GM12878 (cell line): ENCODE data around the gene BBS4. TPM values are rescaled to one million over a fixed set of nuclear protein-coding genes. Genes with fewer than 3 reads are reported as not detected.

ENCODE experiments used
- ATAC-seq: fragments of 200-7000 bp; cut with Tn5 transposase; 3 replicates; pipeline ENCODE4 v1.9.1; 2020; ENCODE audit warnings: mild to moderate bottlenecking, moderate library complexity
- BruUV-seq: library from RNA; stranded (reverse); fragments of 400-500 nt; replicated peaks from 2 replicates; lab custom pipeline; 2021; lab: Mats Ljungman, UMichigan
- CTCF ChIA-PET: fragments of 300-600 bp; sonication (Branson Sonifier 250); formaldehyde crosslinking; extraction: SDS; loops from one replicate; lab custom pipeline; 2021; ENCODE audit warnings: inconsistent platforms; lab: Yijun Ruan, JAX
- POLR2A ChIA-PET: fragments of 350-600 bp; formaldehyde crosslinking; extraction: SDS; loops from one replicate; lab custom pipeline; 2021; ENCODE audit warnings: inconsistent platforms; lab: Charles Lee
- RAD21 ChIA-PET: fragments of 300-600 bp; sonication (Branson Sonifier 250); formaldehyde crosslinking; loops from one replicate; lab custom pipeline; 2023; ENCODE audit warnings: antibody characterized with exemption; ENCODE audit not compliant: unreplicated experiment; lab: Charles Lee
- SMC1A ChIA-PET: fragments of 300-600 bp; sonication (Branson Sonifier 250); formaldehyde crosslinking; loops from one replicate; lab custom pipeline; 2023; ENCODE audit not compliant: unreplicated experiment, uncharacterized antibody; lab: Charles Lee
- DNase-seq: peaks from one replicate; pipeline ENCODE4 v3.0.0-alpha.2; 2011; ENCODE audit warnings: low read depth, low spot score
- FAIRE-seq: peaks from 3 replicates; lab custom pipeline; 2011; peaks lifted over from hg19 to GRCh38; lab: Jason Lieb, UNC
- H2AFZ ChIP-seq: 2 replicates; pipeline ENCODE4 v1.6.0; 2011; ENCODE audit warnings: low read depth, low read length, control low read depth; ENCODE audit not compliant: control insufficient read depth
- H3K27ac ChIP-seq: 2 replicates; pipeline ENCODE4 v1.5.1; 2011; ENCODE audit warnings: control low read depth; ENCODE audit not compliant: control insufficient read depth, insufficient read depth
- H3K27me3 ChIP-seq, 2 experiments: replicated peaks in 1 of 2; 2 replicates each; pipeline versions ENCODE4 v1.6.0 to v1.6.1; 2011; ENCODE audit warnings: low read length in 1 of 2; ENCODE audit not compliant: control insufficient read depth in 2 of 2, insufficient read depth in 2 of 2
- H3K36me3 ChIP-seq, 2 experiments: 2 replicates each; pipeline ENCODE4 v1.5.1; 2011; ENCODE audit warnings: low read length in 1 of 2; ENCODE audit not compliant: control insufficient read depth in 2 of 2, insufficient read depth in 2 of 2
- H3K4me1 ChIP-seq: 2 replicates; pipeline ENCODE4 v1.6.1; 2011; ENCODE audit warnings: mild to moderate bottlenecking, low read length, moderate library complexity, mixed read lengths; ENCODE audit not compliant: control insufficient read depth, insufficient read depth
- H3K4me2 ChIP-seq: 2 replicates; pipeline ENCODE4 v1.6.0; 2011; ENCODE audit warnings: control low read depth; ENCODE audit not compliant: control insufficient read depth, insufficient read depth
- H3K4me3 ChIP-seq: fragments of 200-600 bp; sonication (generic); 2 replicates; pipeline ENCODE4 v1.5.1; 2016
- H3K79me2 ChIP-seq: 2 replicates; pipeline ENCODE4 v1.6.0; 2011; ENCODE audit warnings: low read length; ENCODE audit not compliant: control insufficient read depth, insufficient read depth
- H3K9ac ChIP-seq: 2 replicates; pipeline ENCODE4 v1.8.0; 2011; ENCODE audit warnings: low read length, control low read depth, mixed read lengths; ENCODE audit not compliant: control insufficient read depth, insufficient read depth
- H3K9me3 ChIP-seq: replicated peaks from 3 replicates; pipeline ENCODE4 v1.5.1; 2011; ENCODE audit warnings: mild to moderate bottlenecking, low read length; ENCODE audit not compliant: control insufficient read depth, insufficient read depth
- H4K20me1 ChIP-seq: 2 replicates; pipeline ENCODE4 v1.6.0; 2011; ENCODE audit not compliant: control insufficient read depth, insufficient read depth
- EZH2 ChIP-seq: IDR thresholded peaks from 2 replicates; pipeline ENCODE4 v1.6.1; 2012; ENCODE audit warnings: low read depth, mild to moderate bottlenecking, control low read depth, inconsistent platforms, low read length, borderline replicate concordance; ENCODE audit not compliant: control insufficient read depth
- RAD21 ChIP-seq: IDR thresholded peaks from 2 replicates; pipeline ENCODE4 v1.6.1; 2011; ENCODE audit warnings: mild to moderate bottlenecking, low read depth, low read length, moderate library complexity; ENCODE audit not compliant: insufficient read depth
- WGBS: methylation state at CpG from one replicate; pipeline ENCODE4 v1.1.6; 2016; ENCODE audit warnings: low lambda C conversion rate; ENCODE audit not compliant: insufficient replicate concordance, insufficient coverage; ENCODE audit errors: missing lambda C conversion rate; 5-methylcytosine and 5-hydroxymethylcytosine counted together
- in situ Hi-C: fragments of 300-500 bp; cut with MboI; formaldehyde crosslinking; loops from 9 replicates; pipeline ENCODE4 v1.14.3; 2018; ENCODE audit warnings: mixed read lengths
- intact Hi-C: fragments of 100-400 bp; cut with micrococcal nuclease; formaldehyde crosslinking; loops from one replicate; pipeline ENCODE4 v1.14.2; 2022; ENCODE audit not compliant: unreplicated experiment
- polyA plus RNA-seq, 11 experiments: library from polyadenylated mRNA; depleted of rRNA in 4 of 11; unstranded in 6 of 11; stranded (reverse) in 5 of 11; fragments of >200 nt; fragmentation: Nextera tagmentation in 4 of 11; fragmentation: Illumina TruSeq in 1 of 11; extraction: Ambion mirVana in 4 of 11; extraction: Trizol in 1 of 11; gene quantifications; 1 replicate in 1 of 11; 2 replicates in 10 of 11; pipeline versions ENCODE4 v1.2.1 to v1.2.3, GENCODE V29; 2011 to 2016; ENCODE audit warnings: inconsistent platforms in 2 of 11, missing spikeins in 2 of 11, low read depth in 1 of 11
- total RNA-seq, 4 experiments: library from RNA; depleted of rRNA in 3 of 4; stranded (reverse); fragments of >200 nt in 3 of 4; fragmentation: Illumina TruSeq in 1 of 4; extraction: Trizol in 1 of 4; gene quantifications; 2 replicates each; pipeline versions ENCODE4 v1.2.1 to v1.2.3, GENCODE V29; 2013 to 2021
- TF ChIP-seq, protein P1 (sequence below): IDR thresholded peaks from 2 replicates; pipeline ENCODE4 v1.6.1; 2012; ENCODE audit warnings: improper control_type of control experiment, low read depth, low read length; ENCODE audit not compliant: insufficient replicate concordance
- TF ChIP-seq, protein P2 (sequence below), 3 experiments: IDR thresholded peaks in 2 of 3; conservative IDR thresholded peaks in 1 of 3; 2 replicates each; pipeline ENCODE4 v1.5.1; 2011; ENCODE audit warnings: low read depth in 3 of 3, low read length in 3 of 3, mild to moderate bottlenecking in 3 of 3, control low read depth in 2 of 3, moderate library complexity in 2 of 3, inconsistent platforms in 1 of 3, mixed read lengths in 1 of 3; ENCODE audit not compliant: control insufficient read depth in 2 of 3, insufficient read depth in 1 of 3; ENCODE audit errors: extremely low read depth in 1 of 3

BBS4 gene
- total and polyA plus RNA-seq, 10 of the 15 experiments (the other 5 are each of a cell fraction or from before 2014, with no cell fraction given): 7.2 to 22.1 (median 9.9) TPM

DNA sequence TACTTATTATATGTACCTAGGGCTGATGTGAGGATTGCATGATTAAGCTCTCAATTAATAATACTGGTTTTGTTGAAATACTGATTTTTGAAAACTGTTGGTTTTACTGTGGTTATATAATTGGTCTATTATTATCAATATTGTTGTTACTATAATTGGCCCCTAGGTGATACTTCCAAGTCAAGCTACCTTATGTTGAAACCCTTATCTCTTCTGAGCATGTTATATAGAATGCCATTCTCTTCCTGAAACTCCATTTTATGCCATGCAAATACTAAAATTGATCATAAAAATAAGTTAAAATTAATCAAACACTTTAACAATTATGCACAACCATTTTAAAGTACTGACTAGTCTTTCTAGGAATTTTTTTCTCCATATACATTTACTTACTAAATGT lies 46.1 kb downstream of the BBS4 start (continued):
- TF ChIP-seq, protein P1, sequence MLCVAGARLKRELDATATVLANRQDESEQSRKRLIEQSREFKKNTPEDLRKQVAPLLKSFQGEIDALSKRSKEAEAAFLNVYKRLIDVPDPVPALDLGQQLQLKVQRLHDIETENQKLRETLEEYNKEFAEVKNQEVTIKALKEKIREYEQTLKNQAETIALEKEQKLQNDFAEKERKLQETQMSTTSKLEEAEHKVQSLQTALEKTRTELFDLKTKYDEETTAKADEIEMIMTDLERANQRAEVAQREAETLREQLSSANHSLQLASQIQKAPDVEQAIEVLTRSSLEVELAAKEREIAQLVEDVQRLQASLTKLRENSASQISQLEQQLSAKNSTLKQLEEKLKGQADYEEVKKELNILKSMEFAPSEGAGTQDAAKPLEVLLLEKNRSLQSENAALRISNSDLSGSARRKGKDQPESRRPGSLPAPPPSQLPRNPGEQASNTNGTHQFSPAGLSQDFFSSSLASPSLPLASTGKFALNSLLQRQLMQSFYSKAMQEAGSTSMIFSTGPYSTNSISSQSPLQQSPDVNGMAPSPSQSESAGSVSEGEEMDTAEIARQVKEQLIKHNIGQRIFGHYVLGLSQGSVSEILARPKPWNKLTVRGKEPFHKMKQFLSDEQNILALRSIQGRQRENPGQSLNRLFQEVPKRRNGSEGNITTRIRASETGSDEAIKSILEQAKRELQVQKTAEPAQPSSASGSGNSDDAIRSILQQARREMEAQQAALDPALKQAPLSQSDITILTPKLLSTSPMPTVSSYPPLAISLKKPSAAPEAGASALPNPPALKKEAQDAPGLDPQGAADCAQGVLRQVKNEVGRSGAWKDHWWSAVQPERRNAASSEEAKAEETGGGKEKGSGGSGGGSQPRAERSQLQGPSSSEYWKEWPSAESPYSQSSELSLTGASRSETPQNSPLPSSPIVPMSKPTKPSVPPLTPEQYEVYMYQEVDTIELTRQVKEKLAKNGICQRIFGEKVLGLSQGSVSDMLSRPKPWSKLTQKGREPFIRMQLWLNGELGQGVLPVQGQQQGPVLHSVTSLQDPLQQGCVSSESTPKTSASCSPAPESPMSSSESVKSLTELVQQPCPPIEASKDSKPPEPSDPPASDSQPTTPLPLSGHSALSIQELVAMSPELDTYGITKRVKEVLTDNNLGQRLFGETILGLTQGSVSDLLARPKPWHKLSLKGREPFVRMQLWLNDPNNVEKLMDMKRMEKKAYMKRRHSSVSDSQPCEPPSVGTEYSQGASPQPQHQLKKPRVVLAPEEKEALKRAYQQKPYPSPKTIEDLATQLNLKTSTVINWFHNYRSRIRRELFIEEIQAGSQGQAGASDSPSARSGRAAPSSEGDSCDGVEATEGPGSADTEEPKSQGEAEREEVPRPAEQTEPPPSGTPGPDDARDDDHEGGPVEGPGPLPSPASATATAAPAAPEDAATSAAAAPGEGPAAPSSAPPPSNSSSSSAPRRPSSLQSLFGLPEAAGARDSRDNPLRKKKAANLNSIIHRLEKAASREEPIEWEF: no peak

- no peak overlapping the region for H2AFZ ChIP-seq
- no peaks in the 10 kb centered on the region for H3K27me3 ChIP-seq
- H3K4me3 ChIP-seq: no peak overlapping the region
- FAIRE-seq (no peak), ATAC-seq (0 out of 3 replicates have a peak, but pooled peaks have one; percentile 41), DNase-seq (no peak)
- no peaks in the 10 kb centered on the region; the same call in 1 of the 2 replicates for H3K4me1 ChIP-seq
- no peaks in the 10 kb centered on the region for H3K9me3 ChIP-seq
- ChIA-PET POLR2A (no interaction called here), SMC1A (interaction anchor here (1.4 to 1.7 kb wide), 4 partner anchors 10 to 153 kb away, joined by 3 to 7 read pairs (median 3); no protein-coding TSS in a partner anchor), CTCF (interaction anchor here (1.4 to 7.0 kb wide), 2 partner anchors 10 to 50 kb away, joined by 4 to 46 read pairs; no protein-coding TSS in a partner anchor), RAD21 (no interaction called here)
- TF ChIP-seq EZH2 (no peak), RAD21 (0 out of 2 replicates have a peak, but pooled peaks have one; percentile 3)
- TF ChIP-seq, protein P2, sequence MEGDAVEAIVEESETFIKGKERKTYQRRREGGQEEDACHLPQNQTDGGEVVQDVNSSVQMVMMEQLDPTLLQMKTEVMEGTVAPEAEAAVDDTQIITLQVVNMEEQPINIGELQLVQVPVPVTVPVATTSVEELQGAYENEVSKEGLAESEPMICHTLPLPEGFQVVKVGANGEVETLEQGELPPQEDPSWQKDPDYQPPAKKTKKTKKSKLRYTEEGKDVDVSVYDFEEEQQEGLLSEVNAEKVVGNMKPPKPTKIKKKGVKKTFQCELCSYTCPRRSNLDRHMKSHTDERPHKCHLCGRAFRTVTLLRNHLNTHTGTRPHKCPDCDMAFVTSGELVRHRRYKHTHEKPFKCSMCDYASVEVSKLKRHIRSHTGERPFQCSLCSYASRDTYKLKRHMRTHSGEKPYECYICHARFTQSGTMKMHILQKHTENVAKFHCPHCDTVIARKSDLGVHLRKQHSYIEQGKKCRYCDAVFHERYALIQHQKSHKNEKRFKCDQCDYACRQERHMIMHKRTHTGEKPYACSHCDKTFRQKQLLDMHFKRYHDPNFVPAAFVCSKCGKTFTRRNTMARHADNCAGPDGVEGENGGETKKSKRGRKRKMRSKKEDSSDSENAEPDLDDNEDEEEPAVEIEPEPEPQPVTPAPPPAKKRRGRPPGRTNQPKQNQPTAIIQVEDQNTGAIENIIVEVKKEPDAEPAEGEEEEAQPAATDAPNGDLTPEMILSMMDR (IDR thresholded peaks at IDR 0.05 in 2 of 3, conservative IDR thresholded peaks at IDR 0.05 in 1 of 3; ENCODE audit: control insufficient read depth in 2 of 3, extremely low read depth in 1 of 3, insufficient read depth in 1 of 3, low read depth in 3 of 3, low read length in 3 of 3): peak in 1 of 3 experiments; percentile 14; a peak in 1 of 6 replicates
- no peak overlapping the region for H3K4me2 ChIP-seq
- in situ Hi-C loops (no loop called here), intact Hi-C loops (no loop called here)
- WGBS: 91% methylated on average over 4 of the region's 4 CpGs
- BruUV-seq: no TSS peak
- H3K36me3 ChIP-seq: peaks cover 2 to 13% of the 10 kb centered on the region in 2 experiments; a peak in 3 of 4 replicates
- no peaks in the 10 kb centered on the region for H4K20me1 ChIP-seq
- H3K27ac ChIP-seq: no peak overlapping the region
- no peaks in the 10 kb centered on the region for H3K79me2 ChIP-seq
- H3K9ac ChIP-seq: no peak overlapping the region
These were observed 46.5 kb downstream of the BBS4 start for GRCh38 chr15:72732516-72732915.
